GM23338 (cell line): ENCODE measurements around the gene MEGF11. TPM values are rescaled to one million over a fixed set of nuclear protein-coding genes. Genes with fewer than 3 reads are reported as not detected.
A peak's percentile ranks its signal among the peaks of the same experiment; 100 is the strongest.

Experiments
- ATAC-seq: fragments of 200-7000 bp; cut with Tn5 transposase; 3 replicates; pipeline ENCODE4 v1.9.1; 2020
- DNase-seq: peaks from one replicate; pipeline ENCODE4 v3.0.0-alpha.2; 2015; ENCODE audit warnings: low spot score
- H2AFZ ChIP-seq: fragments of 200-600 bp; sonication (generic); 2 replicates; pipeline ENCODE4 v1.8.0; 2016; ENCODE audit warnings: antibody characterized with exemption, mild to moderate bottlenecking, moderate library complexity
- H3F3A ChIP-seq: fragments of 200-600 bp; sonication (generic); replicated peaks from 2 replicates; pipeline ENCODE4 v1.8.0; 2017; ENCODE audit warnings: antibody characterized with exemption, mixed run types, low read depth
- H3K27ac ChIP-seq: fragments of 200-600 bp; sonication (generic); 2 replicates; pipeline ENCODE4 v1.6.1; 2016; ENCODE audit warnings: low read depth
- H3K27me3 ChIP-seq: fragments of 200-600 bp; sonication (generic); 2 replicates; pipeline ENCODE4 v1.8.0; 2016; ENCODE audit warnings: mild to moderate bottlenecking, mixed run types, moderate library complexity; ENCODE audit not compliant: insufficient read depth
- H3K36me3 ChIP-seq: fragments of 200-600 bp; sonication (generic); 2 replicates; pipeline ENCODE4 v1.8.0; 2016; ENCODE audit warnings: mild to moderate bottlenecking; ENCODE audit not compliant: insufficient read depth
- H3K4me1 ChIP-seq: fragments of 200-600 bp; sonication (generic); 2 replicates; pipeline ENCODE4 v1.8.0; 2016; ENCODE audit warnings: mild to moderate bottlenecking, moderate library complexity; ENCODE audit not compliant: insufficient read depth
- H3K4me2 ChIP-seq: fragments of 200-600 bp; sonication (generic); 2 replicates; pipeline ENCODE4 v1.7.1; 2017; ENCODE audit warnings: mixed run types
- H3K4me3 ChIP-seq: fragments of 200-600 bp; sonication (generic); 2 replicates; pipeline ENCODE4 v1.6.1; 2016; ENCODE audit warnings: mixed run types
- H3K79me2 ChIP-seq: fragments of 200-600 bp; sonication (generic); replicated peaks from 2 replicates; pipeline ENCODE4 v1.8.0; 2017; ENCODE audit warnings: mild to moderate bottlenecking; ENCODE audit not compliant: insufficient read depth
- H3K9me2 ChIP-seq: fragments of 200-600 bp; sonication (generic); 2 replicates; pipeline ENCODE4 v1.8.0; 2017; ENCODE audit not compliant: insufficient read depth
- H4K20me1 ChIP-seq: fragments of 200-600 bp; sonication (generic); replicated peaks from 2 replicates; pipeline ENCODE4 v1.8.0; 2017; ENCODE audit warnings: mild to moderate bottlenecking; ENCODE audit not compliant: insufficient read depth
- H3K27ac Mint-ChIP-seq: 2 replicates; pipeline ENCODE4 v1.8.0; 2020; ENCODE audit warnings: inconsistent platforms, mild to moderate bottlenecking, moderate library complexity, mixed read lengths
- H3K27me3 Mint-ChIP-seq: 3 replicates; pipeline ENCODE4 v1.8.0; 2022; ENCODE audit warnings: low read depth, mild to moderate bottlenecking, moderate library complexity, mixed read lengths, inconsistent platforms; ENCODE audit not compliant: insufficient read depth, poor library complexity
- H3K36me3 Mint-ChIP-seq: 3 replicates; pipeline ENCODE4 v1.8.0; 2021; ENCODE audit warnings: low read depth, mild to moderate bottlenecking, inconsistent platforms, moderate library complexity, mixed read lengths
- H3K4me1 Mint-ChIP-seq: 3 replicates; pipeline ENCODE4 v1.8.0; 2020; ENCODE audit warnings: mild to moderate bottlenecking, inconsistent platforms, mixed read lengths
- H3K4me3 Mint-ChIP-seq: 3 replicates; pipeline ENCODE4 v1.8.0; 2021; ENCODE audit warnings: moderate library complexity, mild to moderate bottlenecking, inconsistent platforms, mixed read lengths
- H3K9me3 Mint-ChIP-seq: 3 replicates; pipeline ENCODE4 v1.8.0; 2020; ENCODE audit warnings: moderate library complexity, mild to moderate bottlenecking, inconsistent platforms, mixed read lengths
- CTCF ChIP-seq, 2 experiments: fragments of 200-600 bp in 1 of 2; sonication (generic) in 1 of 2; conservative IDR thresholded peaks; 2 replicates each; pipeline versions ENCODE4 v1.5.1 to v1.6.1; 2016 to 2017; ENCODE audit warnings: antibody characterized with exemption in 2 of 2, low read depth in 2 of 2, mild to moderate bottlenecking in 2 of 2, moderate library complexity in 1 of 2
- ETS1 ChIP-seq: IDR thresholded peaks from 2 replicates; pipeline ENCODE4 v1.6.1; 2016; ENCODE audit warnings: antibody characterized with exemption
- EZH2 ChIP-seq: fragments of 200-600 bp; sonication (generic); IDR thresholded peaks from one replicate; pipeline ENCODE4 v1.8.0; 2017; ENCODE audit warnings: antibody characterized with exemption, mild to moderate bottlenecking, low read depth; ENCODE audit not compliant: unreplicated experiment
- EZH2phosphoT487 ChIP-seq: fragments of 200-600 bp; sonication (generic); IDR thresholded peaks from one replicate; pipeline ENCODE4 v1.8.1; 2018; ENCODE audit warnings: antibody characterized with exemption; ENCODE audit not compliant: unreplicated experiment
- STAT1 ChIP-seq: IDR thresholded peaks from one replicate; pipeline ENCODE4 v1.6.1; 2016; ENCODE audit warnings: antibody characterized with exemption; ENCODE audit not compliant: unreplicated experiment
- ZNF114 ChIP-seq: fragments of 250-450 bp; sonication (Bioruptor Pico); IDR thresholded peaks from 2 replicates; pipeline ENCODE4 v1.5.0; 2020; ENCODE audit warnings: mild to moderate bottlenecking, moderate library complexity
- ZNF331 ChIP-seq: fragments of 250-450 bp; sonication (Bioruptor Pico); IDR thresholded peaks from 2 replicates; pipeline ENCODE4 v1.5.0; 2020; ENCODE audit warnings: low read depth, mild to moderate bottlenecking, moderate library complexity
- ZNF462 ChIP-seq: fragments of 250-450 bp; sonication (Bioruptor Pico); IDR thresholded peaks from 2 replicates; pipeline ENCODE4 v1.5.0; 2020; ENCODE audit warnings: mild to moderate bottlenecking, moderate library complexity
- polyA plus RNA-seq: library from polyadenylated mRNA; unstranded; fragments of >200 nt; fragmentation: Nextera tagmentation; extraction: Ambion mirVana; gene quantifications from 2 replicates; pipeline ENCODE4 v1.2.1, GENCODE V29; 2016
- total RNA-seq: library from RNA; depleted of rRNA; stranded (reverse); fragments of >200 nt; shearing (Covaris generic); gene quantifications from 2 replicates; pipeline ENCODE4 v1.2.3, GENCODE V29; 2014

MEGF11 gene
- total and polyA plus RNA-seq, 2 experiments from 2014 or later: 1.3 to 1.9 TPM

GRCh38 chr15:66072616-66073361, 180.8 kb downstream of the MEGF11 start:
- H3K4me3 Mint-ChIP-seq: no peak overlapping the region
- ATAC-seq (peak; percentile 36; the same call in 2 of the 3 replicates), DNase-seq (no peak)
- no peaks in the 10 kb centered on the region for H3K27me3 ChIP-seq
- H3K36me3 ChIP-seq: no peaks in the 10 kb centered on the region
- no peak overlapping the region for H3K4me2 ChIP-seq
- TF ChIP-seq EZH2: no peak
- no peak for TF ChIP-seq ZNF331
- TF ChIP-seq CTCF (conservative IDR thresholded peaks at IDR 0.05; ENCODE audit: low read depth in 2 of 2): no peak
- H3K36me3 Mint-ChIP-seq: no peaks in the 10 kb centered on the region
- H3K79me2 ChIP-seq: no peaks in the 10 kb centered on the region
- no peak overlapping the region for H3K27ac ChIP-seq
- H3K4me3 ChIP-seq: no peak overlapping the region
- H3K4me1 Mint-ChIP-seq: peaks cover 29% of the 10 kb centered on the region
- no peaks in the 10 kb centered on the region for H3F3A ChIP-seq
- no peaks in the 10 kb centered on the region for H3K27me3 Mint-ChIP-seq
- peaks cover 19% of the 10 kb centered on the region for H3K4me1 ChIP-seq
- H4K20me1 ChIP-seq: no peaks in the 10 kb centered on the region
- no peaks in the 10 kb centered on the region for H3K9me2 ChIP-seq
- no peak overlapping the region for H3K27ac Mint-ChIP-seq
- H2AFZ ChIP-seq: peak overlapping the region; percentile 23; the same call in 1 of the 2 replicates
- H3K9me3 Mint-ChIP-seq: no peaks in the 10 kb centered on the region

GRCh38 chr15:66071921-66072295, 181.6 kb downstream of the MEGF11 start:
- no peaks in the 10 kb centered on the region for H3K36me3 ChIP-seq
- H3F3A ChIP-seq: no peaks in the 10 kb centered on the region
- DNase-seq: no peak
- Mint-ChIP-seq H3K4me3 (no peak overlapping the region), H3K36me3 (no peaks in the 10 kb centered on the region), H3K4me1 (peaks cover 38% of the 10 kb centered on the region), H3K27ac (no peak overlapping the region), H3K27me3 (peaks cover 3% of the 10 kb centered on the region), H3K9me3 (no peaks in the 10 kb centered on the region)
- no peaks in the 10 kb centered on the region for H3K27me3 ChIP-seq
- no peak overlapping the region for H3K27ac ChIP-seq
- H3K4me1 ChIP-seq: peaks cover 24% of the 10 kb centered on the region
- H4K20me1 ChIP-seq: no peaks in the 10 kb centered on the region
- H2AFZ ChIP-seq: 0 out of 2 replicates have a peak overlapping the region, but pooled peaks have one; percentile 14
- no peak overlapping the region for H3K4me2 ChIP-seq
- no peak for ATAC-seq
- no peaks in the 10 kb centered on the region for H3K79me2 ChIP-seq
- H3K9me2 ChIP-seq: no peaks in the 10 kb centered on the region
- H3K4me3 ChIP-seq: no peak overlapping the region
- TF ChIP-seq STAT1 (no peak), ZNF114 (no peak), ZNF462 (CRISPR knock-in tag) (no peak), CTCF (conservative IDR thresholded peaks at IDR 0.05; ENCODE audit: low read depth in 2 of 2) (no peak), ETS1 (no peak), EZH2phosphoT487 (no peak)
